ENCODE results near the gene HACD4.

DNA sequence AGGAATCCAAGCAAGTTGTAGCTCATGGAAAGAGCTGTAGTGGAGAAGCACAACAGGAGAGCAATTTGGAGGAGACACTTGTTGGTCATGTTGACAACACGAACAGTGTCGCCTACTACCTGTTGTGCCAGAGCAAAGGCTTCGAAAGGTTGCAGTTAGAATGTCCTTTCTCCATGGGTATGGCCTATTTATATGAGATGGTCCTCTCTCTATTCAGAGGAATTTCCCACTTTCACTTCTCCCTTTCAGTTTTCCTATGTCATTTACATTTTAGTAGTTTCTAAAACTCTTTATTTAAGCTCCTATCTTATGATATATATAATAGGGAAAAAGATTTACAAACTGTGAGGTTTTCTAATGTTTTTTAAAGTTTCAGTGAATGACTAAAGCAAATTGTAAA is 46.3 kb upstream of the HACD4 start, which contains the start of gene IFNB1:
- no peak for TF ChIP-seq POLR2A (IDR thresholded peaks at IDR 0.05)
- TF ChIP-seq, protein P1, sequence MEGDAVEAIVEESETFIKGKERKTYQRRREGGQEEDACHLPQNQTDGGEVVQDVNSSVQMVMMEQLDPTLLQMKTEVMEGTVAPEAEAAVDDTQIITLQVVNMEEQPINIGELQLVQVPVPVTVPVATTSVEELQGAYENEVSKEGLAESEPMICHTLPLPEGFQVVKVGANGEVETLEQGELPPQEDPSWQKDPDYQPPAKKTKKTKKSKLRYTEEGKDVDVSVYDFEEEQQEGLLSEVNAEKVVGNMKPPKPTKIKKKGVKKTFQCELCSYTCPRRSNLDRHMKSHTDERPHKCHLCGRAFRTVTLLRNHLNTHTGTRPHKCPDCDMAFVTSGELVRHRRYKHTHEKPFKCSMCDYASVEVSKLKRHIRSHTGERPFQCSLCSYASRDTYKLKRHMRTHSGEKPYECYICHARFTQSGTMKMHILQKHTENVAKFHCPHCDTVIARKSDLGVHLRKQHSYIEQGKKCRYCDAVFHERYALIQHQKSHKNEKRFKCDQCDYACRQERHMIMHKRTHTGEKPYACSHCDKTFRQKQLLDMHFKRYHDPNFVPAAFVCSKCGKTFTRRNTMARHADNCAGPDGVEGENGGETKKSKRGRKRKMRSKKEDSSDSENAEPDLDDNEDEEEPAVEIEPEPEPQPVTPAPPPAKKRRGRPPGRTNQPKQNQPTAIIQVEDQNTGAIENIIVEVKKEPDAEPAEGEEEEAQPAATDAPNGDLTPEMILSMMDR (IDR thresholded peaks at IDR 0.05) = no peak
